Keratinocyte (primary cell): ENCODE measurements around the gene RETREG1.
"Not testable (repeated sequence)": the region's sequence is repeated elsewhere in the genome, so short reads cannot be mapped to it uniquely, and the experiment has no call there.

ENCODE experiments used
- CTCF ChIP-seq, 3 experiments: IDR thresholded peaks in 1 of 3; conservative IDR thresholded peaks in 1 of 3; optimal IDR thresholded peaks in 1 of 3; 2 replicates in 2 of 3; 3 replicates in 1 of 3; pipeline versions ENCODE3 to v1.5.1; 2011; ENCODE audit warnings: low read length in 3 of 3, mild to moderate bottlenecking in 3 of 3, moderate library complexity in 2 of 3, control low read depth in 1 of 3, inconsistent platforms in 1 of 3; ENCODE audit not compliant: insufficient read depth in 2 of 3; ENCODE audit errors: extremely low read depth in 1 of 3
- EZH2 ChIP-seq: IDR thresholded peaks from one replicate; pipeline ENCODE4 v1.6.1; 2012; ENCODE audit warnings: inconsistent platforms, mild to moderate bottlenecking, low read length, moderate library complexity

GRCh38 chr5:16543206-16543605, 73.6 kb downstream of the RETREG1 start:
- not testable (repeated sequence) for TF ChIP-seq CTCF (optimal IDR thresholded peaks at IDR 0.05 in 1 of 3, IDR thresholded peaks at IDR 0.05 in 1 of 3, conservative IDR thresholded peaks at IDR 0.05 in 1 of 3; ENCODE audit: extremely low read depth in 1 of 3, insufficient read depth in 2 of 3, low read length in 3 of 3); EZH2
